Inferior parietal cortex (tissue), 1 donor: ENCODE measurements around the gene ATP9B.
"Not testable (repeated sequence)": the region's sequence is repeated elsewhere in the genome, so short reads cannot be mapped to it uniquely, and the experiment has no call there.

Source experiments
- DNase-seq: peaks from one replicate; pipeline ENCODE4 v3.0.0-alpha.2; 2016; ENCODE audit errors: extremely low spot score

The ATP9B gene

DNA sequence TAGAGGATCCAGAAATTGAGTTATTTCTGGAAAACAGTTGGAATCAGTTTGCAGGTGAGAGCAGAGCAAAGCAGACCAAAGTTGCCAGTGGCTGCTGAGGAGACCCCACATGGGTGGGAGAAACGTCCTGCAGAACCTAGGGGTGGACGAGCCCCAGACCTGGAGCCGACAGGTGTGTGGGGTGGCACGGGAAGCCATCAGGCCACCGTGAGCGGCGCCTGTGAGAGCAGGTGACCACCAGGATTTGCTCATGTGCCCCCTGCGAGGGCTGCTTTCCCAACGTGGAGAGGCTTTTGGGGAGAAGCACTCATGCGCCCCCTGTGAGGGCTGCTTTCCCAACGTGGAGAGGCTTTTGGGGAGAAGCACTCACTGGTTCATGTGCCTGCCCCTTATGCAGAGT lies 209.7 kb downstream of the ATP9B start:
- no peak for DNase-seq

DNA sequence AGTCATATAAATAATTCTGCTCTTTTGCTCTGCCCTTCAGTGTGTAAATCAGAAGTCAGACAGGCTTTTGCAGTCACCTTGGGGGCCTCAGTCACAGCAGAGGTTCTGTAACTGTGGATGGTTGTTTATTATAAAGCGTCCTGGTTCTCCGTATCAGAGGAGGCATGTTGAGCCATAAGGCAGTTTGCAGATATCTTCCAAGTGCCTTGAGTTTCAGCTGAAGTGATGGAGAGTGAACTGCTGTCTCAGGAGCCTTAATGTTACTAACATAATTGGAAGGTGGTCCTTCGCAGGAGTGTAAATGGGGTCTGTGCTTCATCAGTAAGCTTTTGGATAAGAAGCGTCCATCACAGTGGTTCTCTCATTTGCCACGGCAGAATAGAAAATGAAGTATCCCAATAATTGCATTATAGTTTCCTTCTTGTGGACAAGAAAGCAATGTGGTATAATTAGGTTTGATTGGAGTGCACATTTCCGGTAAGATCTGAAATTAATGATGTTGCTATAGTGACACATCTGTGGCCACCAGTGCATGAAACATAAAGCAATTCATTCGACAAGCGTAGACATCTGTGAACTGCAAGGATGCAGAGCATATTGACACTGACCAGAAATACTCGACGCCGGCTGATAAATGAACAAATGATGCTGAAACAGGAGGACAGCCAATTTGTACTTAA lies 214.1 kb downstream of the ATP9B start:
- no peak for DNase-seq

- DNase-seq, result no peak
Measured at GRCh38 chr18:79283929-79284328, 214.7 kb downstream of the ATP9B start.

DNA sequence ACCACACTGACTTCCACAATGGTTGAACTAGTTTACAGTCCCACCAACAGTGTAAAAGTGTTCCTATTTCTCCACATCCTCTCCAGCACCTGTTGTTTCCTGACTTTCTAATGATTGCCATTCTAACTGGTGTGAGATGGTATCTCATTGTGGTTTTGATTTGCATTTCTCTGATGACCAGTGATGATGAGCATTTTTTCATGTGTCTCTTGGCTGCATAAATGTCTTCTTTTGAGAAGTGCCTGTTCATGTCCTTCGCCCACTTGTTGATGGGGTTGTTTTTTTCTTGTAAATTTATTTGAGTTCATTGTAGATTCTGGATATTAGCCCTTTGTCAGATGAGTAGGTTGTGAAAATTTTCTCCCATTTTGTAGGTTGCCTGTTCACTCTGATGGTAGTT lies 216.0 kb downstream of the ATP9B start:
- DNase-seq, result not testable (repeated sequence)

DNA sequence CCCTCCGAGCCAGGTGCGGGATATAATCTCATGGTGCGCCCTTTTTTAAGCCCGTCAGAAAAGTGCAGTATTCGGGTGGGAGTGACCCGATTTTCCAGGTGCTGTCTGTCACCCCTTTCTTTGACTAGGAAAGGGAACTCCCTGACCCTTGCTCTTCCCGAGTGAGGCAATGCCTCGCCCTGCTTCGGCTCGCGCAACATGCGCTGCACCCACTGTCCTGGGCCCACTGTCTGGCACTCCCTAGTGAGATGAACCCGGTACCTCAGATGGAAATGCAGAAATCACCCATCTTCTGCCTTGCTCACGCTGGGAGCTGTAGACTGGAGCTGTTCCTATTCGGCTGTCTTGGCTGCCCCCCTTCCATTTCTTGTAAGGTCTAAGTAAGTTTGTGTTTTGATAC lies 221.2 kb downstream of the ATP9B start:
- DNase-seq, result not testable (repeated sequence)

DNA sequence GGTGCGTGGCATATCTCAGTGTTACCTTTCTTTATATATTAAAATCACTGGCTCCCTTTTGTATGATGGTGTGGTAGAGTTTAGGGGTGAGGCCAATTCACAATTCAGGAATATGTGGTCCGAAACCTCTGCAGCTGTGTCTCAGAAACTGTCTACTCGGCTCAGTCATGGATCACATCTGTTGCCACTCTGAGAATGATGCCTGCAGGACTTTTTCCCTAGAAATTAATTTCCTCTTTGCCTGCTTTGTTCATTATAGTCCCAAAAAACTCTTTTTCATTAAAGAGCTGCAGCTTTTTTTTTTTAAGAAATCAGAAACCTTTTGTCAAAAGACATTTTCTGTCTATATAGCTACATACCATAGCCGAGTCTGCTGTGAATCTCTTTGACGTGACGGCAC lies 221.7 kb downstream of the ATP9B start:
- no peak for DNase-seq

GRCh38 chr18:79294235-79294634 lies 225.0 kb downstream of the ATP9B start:
- no peak for DNase-seq

- no peak for DNase-seq
Measured at GRCh38 chr18:79299272-79299671, 230.1 kb downstream of the ATP9B start.

DNA sequence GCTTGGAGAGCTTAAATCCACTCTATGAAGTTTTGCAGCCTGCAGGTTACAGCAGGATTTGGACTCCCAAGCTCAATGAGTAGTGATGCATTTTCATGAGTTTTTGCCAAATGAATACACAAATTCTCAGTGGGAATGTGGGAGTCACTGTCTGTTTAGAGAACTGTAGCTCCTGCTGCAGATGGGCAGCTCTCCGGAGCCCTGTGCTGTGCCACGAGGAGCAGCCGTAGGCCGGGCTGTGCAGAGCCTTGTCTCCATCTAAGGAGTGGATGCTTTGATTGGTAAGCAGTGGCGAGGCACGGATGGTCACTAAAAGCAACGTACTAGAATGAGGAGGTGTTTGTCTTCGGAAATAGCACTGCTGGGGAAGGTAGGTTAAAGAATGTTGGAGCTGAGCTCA lies 230.5 kb downstream of the ATP9B start:
- no peak for DNase-seq

DNA sequence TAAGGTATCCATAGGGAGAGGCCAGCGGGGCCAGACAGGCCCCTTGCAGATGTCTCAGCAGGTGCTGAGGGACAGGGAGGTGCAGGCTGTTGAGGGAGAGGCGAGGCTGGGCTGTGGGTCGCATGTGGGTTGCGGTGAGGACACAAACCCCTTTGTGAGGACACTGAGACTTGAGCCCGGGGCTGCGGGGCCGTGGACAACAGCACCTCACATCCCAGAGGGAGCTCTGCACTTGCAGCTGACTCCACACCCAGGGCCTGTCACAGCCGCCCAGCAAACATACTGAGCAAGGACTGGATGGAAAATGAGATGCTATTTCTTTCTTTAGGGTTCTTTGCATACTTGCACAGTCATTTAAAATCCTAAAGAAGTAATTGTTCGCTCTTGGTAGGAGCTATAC lies 231.2 kb downstream of the ATP9B start:
- DNase-seq, result no peak

GRCh38 chr18:79302120-79302519 lies 232.9 kb downstream of the ATP9B start:
- DNase-seq, result no peak

- DNase-seq, result no peak
Measured at GRCh38 chr18:79305911-79306310, 236.7 kb downstream of the ATP9B start.

GRCh38 chr18:79309614-79310358 lies 240.6 kb downstream of the ATP9B start:
- no peak for DNase-seq

- no peak for DNase-seq
Measured at GRCh38 chr18:79314838-79315388, 245.7 kb downstream of the ATP9B start.

GRCh38 chr18:79315596-79315995 lies 246.4 kb downstream of the ATP9B start:
- no peak for DNase-seq

GRCh38 chr18:79317703-79318102 lies 248.5 kb downstream of the ATP9B start:
- no peak for DNase-seq

DNA sequence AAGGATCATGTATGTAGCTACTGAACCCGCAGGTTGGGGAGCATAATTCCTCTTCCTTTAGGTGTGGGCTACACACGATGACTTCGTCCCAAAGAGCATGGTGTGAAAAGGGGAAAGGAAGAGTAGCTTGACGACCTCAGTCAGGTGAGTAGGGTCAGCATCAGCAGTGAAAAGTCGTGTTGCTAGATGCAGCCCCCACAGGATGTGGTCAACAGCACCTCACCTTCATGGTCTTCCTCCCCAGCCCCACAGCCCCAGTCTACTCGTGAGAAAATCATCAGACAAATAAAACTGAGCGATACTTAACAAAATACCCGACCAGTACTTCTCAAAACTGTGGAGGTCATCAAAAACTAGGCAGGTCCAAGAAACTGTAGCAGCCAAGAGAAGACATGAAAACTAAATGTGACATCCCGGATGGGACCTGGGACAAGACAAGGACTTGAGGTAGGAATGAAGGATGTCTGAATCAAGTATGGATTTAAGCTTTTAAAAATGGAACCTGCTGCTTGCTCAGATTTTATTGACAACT lies 249.0 kb downstream of the ATP9B start:
- no peak for DNase-seq

DNA sequence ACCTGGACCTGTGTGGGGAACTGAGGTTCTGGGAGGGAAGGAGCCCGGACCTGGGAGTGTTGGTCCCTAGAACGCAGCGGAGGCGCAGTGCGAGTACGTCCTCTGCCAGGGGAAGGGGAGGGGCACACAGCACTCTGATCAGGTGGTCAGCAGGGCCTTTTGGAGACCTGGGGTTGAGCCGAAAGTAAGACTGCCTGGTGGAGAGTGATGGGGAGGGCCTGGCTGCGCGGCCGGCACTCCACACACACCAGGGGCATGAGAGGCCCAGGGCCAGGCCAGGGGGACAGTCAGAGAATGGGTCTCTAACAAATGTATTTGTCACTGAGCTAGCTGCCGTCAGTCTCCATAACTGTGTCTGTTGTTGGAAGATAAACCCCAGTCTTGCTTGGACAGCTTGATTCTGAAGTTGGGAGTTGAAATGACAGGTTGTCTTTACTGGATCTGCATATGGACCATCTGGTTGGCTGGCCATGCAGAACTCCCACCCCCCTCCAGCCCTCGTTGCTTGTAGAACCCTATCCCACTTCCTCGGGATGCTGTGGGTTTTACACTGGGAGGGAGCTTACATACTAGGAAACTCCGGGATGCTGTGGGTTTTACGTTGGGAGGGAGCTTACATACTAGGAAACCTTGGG lies 251.1 kb downstream of the ATP9B start:
- no peak for DNase-seq

- no peak for DNase-seq
Measured at GRCh38 chr18:79321625-79322405, 252.6 kb downstream of the ATP9B start.

DNA sequence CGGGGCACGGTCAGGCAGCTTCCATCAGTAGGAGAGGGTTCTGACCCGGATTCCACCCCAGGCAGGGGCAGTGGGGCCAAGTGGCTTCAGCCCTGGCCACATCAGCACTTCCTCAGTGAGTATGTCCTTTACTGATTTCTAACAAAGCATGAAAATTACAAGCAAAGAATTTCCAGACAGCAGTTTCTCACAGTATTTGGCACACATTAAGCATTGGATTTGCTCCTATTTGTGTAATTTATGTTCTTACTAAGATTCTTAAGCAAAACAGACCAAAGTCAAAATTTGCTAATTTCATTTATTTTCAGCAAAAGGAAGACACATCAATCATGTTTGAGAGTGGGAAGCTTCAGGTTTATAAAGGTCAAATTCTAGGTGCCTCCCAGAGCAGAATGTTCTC lies 253.2 kb downstream of the ATP9B start:
- no peak for DNase-seq

DNA sequence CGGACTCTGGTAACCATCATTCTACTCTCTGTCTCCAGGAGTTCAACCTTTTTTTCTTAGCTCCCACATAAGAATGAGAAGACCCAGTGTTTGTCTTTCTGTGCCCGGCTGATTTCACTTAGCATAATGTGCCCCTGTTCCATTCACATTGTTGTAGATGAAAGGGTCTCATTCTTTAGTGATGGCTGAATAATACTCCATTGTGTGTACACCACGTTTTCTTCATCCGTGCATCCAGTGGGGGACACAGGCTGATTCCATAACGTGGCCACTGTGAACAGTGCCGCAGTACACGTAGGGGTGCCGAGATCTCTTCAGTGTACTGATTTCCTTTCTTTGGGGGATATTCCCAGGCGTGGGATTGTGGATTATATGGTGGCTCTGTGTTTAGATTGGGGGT lies 254.3 kb downstream of the ATP9B start:
- DNase-seq, result no peak
